LNCAP (cell line): ENCODE results near the gene ZNF518A.

Experiments
- CTCF ChIP-seq: fragments of 450-650 bp; IDR thresholded peaks from 2 replicates; pipeline ENCODE4 v1.5.1; 2017; ENCODE audit warnings: mild to moderate bottlenecking

The ZNF518A gene

GRCh38 chr10:96124230-96125141 lies 5.6 kb upstream of the ZNF518A start:
- TF ChIP-seq CTCF: no peak

GRCh38 chr10:96125142-96125515 lies 5.0 kb upstream of the ZNF518A start:
- TF ChIP-seq CTCF: no peak

- no peak for TF ChIP-seq CTCF
Observed at GRCh38 chr10:96130326-96130995, 364 bp downstream of the ZNF518A start.

GRCh38 chr10:96131621-96132020 lies 1.5 kb downstream of the ZNF518A start:
- TF ChIP-seq CTCF: no peak

GRCh38 chr10:96133135-96133534 lies 3.0 kb downstream of the ZNF518A start:
- no peak for TF ChIP-seq CTCF

GRCh38 chr10:96136810-96137209 lies 6.7 kb downstream of the ZNF518A start:
- no peak for TF ChIP-seq CTCF

GRCh38 chr10:96137567-96137966 lies 7.5 kb downstream of the ZNF518A start:
- TF ChIP-seq CTCF: no peak
